K562 (cell line): ENCODE data around the gene VWA7. TPM values are rescaled to one million over a fixed set of nuclear protein-coding genes. Genes with fewer than 3 reads are reported as not detected.

ENCODE experiments used
- EGR1 ChIP-seq: fragments of 450-650 bp; conservative IDR thresholded peaks from 2 replicates; pipeline ENCODE4 v1.6.1; 2017; ENCODE audit warnings: mild to moderate bottlenecking
- ETV1 ChIP-seq: fragments of 450-650 bp; conservative IDR thresholded peaks from 2 replicates; pipeline ENCODE4 v1.6.1; 2016; ENCODE audit warnings: missing genetic modification characterization, control low read depth, low read depth, missing compliant biosample characterization
- HDAC1 ChIP-seq, 2 experiments: fragments of 450-650 bp; IDR thresholded peaks; 2 replicates each; pipeline ENCODE4 v1.6.1; 2016 to 2017; ENCODE audit warnings: inconsistent platforms in 1 of 2, mild to moderate bottlenecking in 1 of 2, moderate library complexity in 1 of 2
- MEF2D ChIP-seq: conservative IDR thresholded peaks from 2 replicates; pipeline ENCODE4 v1.6.1; 2016; ENCODE audit warnings: low read depth, missing genetic modification characterization, missing compliant biosample characterization
- NFATC3 ChIP-seq: fragments of 450-650 bp; IDR thresholded peaks from 2 replicates; pipeline ENCODE4 v1.6.1; 2017; ENCODE audit warnings: mild to moderate bottlenecking
- POLR2H ChIP-seq: IDR thresholded peaks from 2 replicates; pipeline ENCODE4 v1.6.1; 2016; ENCODE audit warnings: missing genetic modification characterization, low read depth, mild to moderate bottlenecking, control low read depth, missing compliant biosample characterization, moderate library complexity
- PTRF ChIP-seq: fragments of 450-650 bp; IDR thresholded peaks from 2 replicates; pipeline ENCODE4 v1.6.1; 2016; ENCODE audit warnings: mild to moderate bottlenecking, missing genetic modification characterization, missing compliant biosample characterization
- PURB ChIP-seq: sonication (generic); formaldehyde crosslinking; IDR thresholded peaks from 2 replicates; pipeline ENCODE4 v1.9.0; 2021; ENCODE audit warnings: low read depth, mild to moderate bottlenecking, missing genetic modification reagents
- RFX7 ChIP-seq: fragments of 250-450 bp; sonication (Bioruptor Pico); IDR thresholded peaks from 2 replicates; pipeline ENCODE4 v1.5.1; 2021; ENCODE audit warnings: mild to moderate bottlenecking
- SMAD4 ChIP-seq: fragments of 250-450 bp; sonication (Bioruptor Pico); conservative IDR thresholded peaks from 2 replicates; pipeline ENCODE4 v1.8.0; 2021; ENCODE audit warnings: inconsistent platforms, mild to moderate bottlenecking, moderate library complexity
- SMARCA4 ChIP-seq: fragments of 450-650 bp; IDR thresholded peaks from 2 replicates; pipeline ENCODE4 v1.6.1; 2016
- TAF9B ChIP-seq: fragments of 450-650 bp; IDR thresholded peaks from 2 replicates; pipeline ENCODE4 v1.6.1; 2018; ENCODE audit warnings: mild to moderate bottlenecking; ENCODE audit not compliant: partially characterized antibody
- TSC22D4 ChIP-seq: fragments of 450-650 bp; IDR thresholded peaks from 2 replicates; pipeline ENCODE4 v1.6.1; 2016; ENCODE audit warnings: missing genetic modification characterization, missing biosample characterization, control low read depth
- ZKSCAN3 ChIP-seq: fragments of 250-450 bp; sonication (Bioruptor Pico); IDR thresholded peaks from 2 replicates; pipeline ENCODE4 v1.4.0; 2020
- ZNF184 ChIP-seq: sonication (generic); formaldehyde crosslinking; IDR thresholded peaks from 2 replicates; pipeline ENCODE4 v1.5.0; 2020; ENCODE audit warnings: missing genetic modification reagents
- ZNF717 ChIP-seq: fragments of 250-450 bp; sonication (Bioruptor Pico); IDR thresholded peaks from 2 replicates; pipeline ENCODE4 v1.5.0; 2021
- polyA plus RNA-seq, 8 experiments: library from polyadenylated mRNA; depleted of rRNA in 4 of 8; stranded (reverse) in 5 of 8; unstranded in 3 of 8; fragments of >200 nt; fragmentation: Nextera tagmentation in 2 of 8; fragmentation: Illumina TruSeq in 1 of 8; extraction: Ambion mirVana in 2 of 8; extraction: Trizol in 1 of 8; gene quantifications; 2 replicates each; pipeline versions ENCODE4 v1.2.1 to v1.2.3, GENCODE V29; 2011 to 2014; ENCODE audit warnings: inconsistent platforms in 1 of 8, missing spikeins in 1 of 8
- total RNA-seq, 7 experiments: library from RNA; depleted of rRNA in 6 of 7; stranded (reverse); fragments of >200 nt in 6 of 7; fragmentation: Illumina TruSeq in 2 of 7; extraction: Trizol in 2 of 7; gene quantifications; 2 replicates each; pipeline versions ENCODE4 v1.2.1 to v1.2.3, GENCODE V29; 2011 to 2021; ENCODE audit warnings: low replicate concordance in 1 of 7
- TF ChIP-seq, protein P1 (sequence below): fragments of 450-650 bp; formaldehyde crosslinking; IDR thresholded peaks from 2 replicates; pipeline ENCODE4 v1.4.0; 2022; ENCODE audit warnings: missing genetic modification characterization
- TF ChIP-seq, protein P2 (sequence below), 2 experiments: fragments of 450-650 bp; IDR thresholded peaks; 2 replicates each; pipeline ENCODE4 v1.6.1; 2016; ENCODE audit warnings: mild to moderate bottlenecking in 2 of 2, borderline replicate concordance in 1 of 2, low read depth in 1 of 2, moderate library complexity in 1 of 2
- TF ChIP-seq, protein P3 (sequence below), 2 experiments: fragments of 450-650 bp in 1 of 2; sonication (generic) in 1 of 2; formaldehyde crosslinking; conservative IDR thresholded peaks; 2 replicates each; pipeline versions ENCODE4 v1.4.0 to v1.8.1; 2020 to 2022; ENCODE audit warnings: mild to moderate bottlenecking in 1 of 2, missing genetic modification reagents in 1 of 2

VWA7 gene
- total and polyA plus RNA-seq, 9 of the 15 experiments (the other 6 are each of a cell fraction or from before 2014, with no cell fraction given), result 0.18 to 2.9 (median 0.95) TPM

DNA sequence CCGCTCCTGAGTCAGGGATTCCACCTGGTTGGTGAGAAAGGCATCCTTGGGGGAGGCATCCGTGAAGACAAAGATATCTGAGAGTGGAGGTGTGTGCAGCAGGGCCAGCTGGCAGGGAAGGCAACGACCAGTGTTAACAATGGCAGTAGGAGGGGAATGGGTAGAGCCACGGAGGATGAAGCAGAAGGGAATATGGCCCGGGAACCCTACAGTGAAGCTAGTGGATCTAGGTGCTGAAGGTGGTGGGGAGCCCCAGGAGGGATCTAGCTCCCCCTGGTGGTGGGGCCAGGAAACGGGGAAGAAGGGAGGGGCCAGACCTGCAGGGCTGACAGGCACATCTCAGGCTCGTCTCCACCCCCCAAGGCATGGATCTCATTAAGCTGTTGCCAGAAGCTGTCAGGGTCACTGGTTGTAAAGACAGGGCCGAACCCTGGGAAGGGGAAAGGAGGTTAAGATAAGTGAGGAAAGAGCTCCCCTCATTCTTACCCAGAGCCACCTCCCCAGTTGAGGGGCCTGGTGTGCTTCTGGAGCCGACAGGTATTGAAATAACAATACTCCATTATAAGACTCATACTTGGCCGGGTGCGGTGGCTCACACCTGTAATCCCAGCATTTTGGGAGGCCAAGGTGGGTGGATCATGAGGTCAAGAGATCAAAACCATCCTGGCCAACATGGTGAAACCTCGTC is 7.3 kb downstream of the VWA7 start (continued):
- TF ChIP-seq, protein P1, sequence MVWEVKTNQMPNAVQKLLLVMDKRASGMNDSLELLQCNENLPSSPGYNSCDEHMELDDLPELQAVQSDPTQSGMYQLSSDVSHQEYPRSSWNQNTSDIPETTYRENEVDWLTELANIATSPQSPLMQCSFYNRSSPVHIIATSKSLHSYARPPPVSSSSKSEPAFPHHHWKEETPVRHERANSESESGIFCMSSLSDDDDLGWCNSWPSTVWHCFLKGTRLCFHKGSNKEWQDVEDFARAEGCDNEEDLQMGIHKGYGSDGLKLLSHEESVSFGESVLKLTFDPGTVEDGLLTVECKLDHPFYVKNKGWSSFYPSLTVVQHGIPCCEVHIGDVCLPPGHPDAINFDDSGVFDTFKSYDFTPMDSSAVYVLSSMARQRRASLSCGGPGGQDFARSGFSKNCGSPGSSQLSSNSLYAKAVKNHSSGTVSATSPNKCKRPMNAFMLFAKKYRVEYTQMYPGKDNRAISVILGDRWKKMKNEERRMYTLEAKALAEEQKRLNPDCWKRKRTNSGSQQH (CRISPR knock-in tag), result peak; percentile 70; the same call in 1 of the 2 replicates
- no peak; the same call in 1 of the 2 replicates for TF ChIP-seq ZNF717
- no peak for TF ChIP-seq TSC22D4
- TF ChIP-seq MEF2D (tag), result 0 out of 2 replicates have a peak, but pooled peaks have one; percentile 40
- TF ChIP-seq, protein P2, sequence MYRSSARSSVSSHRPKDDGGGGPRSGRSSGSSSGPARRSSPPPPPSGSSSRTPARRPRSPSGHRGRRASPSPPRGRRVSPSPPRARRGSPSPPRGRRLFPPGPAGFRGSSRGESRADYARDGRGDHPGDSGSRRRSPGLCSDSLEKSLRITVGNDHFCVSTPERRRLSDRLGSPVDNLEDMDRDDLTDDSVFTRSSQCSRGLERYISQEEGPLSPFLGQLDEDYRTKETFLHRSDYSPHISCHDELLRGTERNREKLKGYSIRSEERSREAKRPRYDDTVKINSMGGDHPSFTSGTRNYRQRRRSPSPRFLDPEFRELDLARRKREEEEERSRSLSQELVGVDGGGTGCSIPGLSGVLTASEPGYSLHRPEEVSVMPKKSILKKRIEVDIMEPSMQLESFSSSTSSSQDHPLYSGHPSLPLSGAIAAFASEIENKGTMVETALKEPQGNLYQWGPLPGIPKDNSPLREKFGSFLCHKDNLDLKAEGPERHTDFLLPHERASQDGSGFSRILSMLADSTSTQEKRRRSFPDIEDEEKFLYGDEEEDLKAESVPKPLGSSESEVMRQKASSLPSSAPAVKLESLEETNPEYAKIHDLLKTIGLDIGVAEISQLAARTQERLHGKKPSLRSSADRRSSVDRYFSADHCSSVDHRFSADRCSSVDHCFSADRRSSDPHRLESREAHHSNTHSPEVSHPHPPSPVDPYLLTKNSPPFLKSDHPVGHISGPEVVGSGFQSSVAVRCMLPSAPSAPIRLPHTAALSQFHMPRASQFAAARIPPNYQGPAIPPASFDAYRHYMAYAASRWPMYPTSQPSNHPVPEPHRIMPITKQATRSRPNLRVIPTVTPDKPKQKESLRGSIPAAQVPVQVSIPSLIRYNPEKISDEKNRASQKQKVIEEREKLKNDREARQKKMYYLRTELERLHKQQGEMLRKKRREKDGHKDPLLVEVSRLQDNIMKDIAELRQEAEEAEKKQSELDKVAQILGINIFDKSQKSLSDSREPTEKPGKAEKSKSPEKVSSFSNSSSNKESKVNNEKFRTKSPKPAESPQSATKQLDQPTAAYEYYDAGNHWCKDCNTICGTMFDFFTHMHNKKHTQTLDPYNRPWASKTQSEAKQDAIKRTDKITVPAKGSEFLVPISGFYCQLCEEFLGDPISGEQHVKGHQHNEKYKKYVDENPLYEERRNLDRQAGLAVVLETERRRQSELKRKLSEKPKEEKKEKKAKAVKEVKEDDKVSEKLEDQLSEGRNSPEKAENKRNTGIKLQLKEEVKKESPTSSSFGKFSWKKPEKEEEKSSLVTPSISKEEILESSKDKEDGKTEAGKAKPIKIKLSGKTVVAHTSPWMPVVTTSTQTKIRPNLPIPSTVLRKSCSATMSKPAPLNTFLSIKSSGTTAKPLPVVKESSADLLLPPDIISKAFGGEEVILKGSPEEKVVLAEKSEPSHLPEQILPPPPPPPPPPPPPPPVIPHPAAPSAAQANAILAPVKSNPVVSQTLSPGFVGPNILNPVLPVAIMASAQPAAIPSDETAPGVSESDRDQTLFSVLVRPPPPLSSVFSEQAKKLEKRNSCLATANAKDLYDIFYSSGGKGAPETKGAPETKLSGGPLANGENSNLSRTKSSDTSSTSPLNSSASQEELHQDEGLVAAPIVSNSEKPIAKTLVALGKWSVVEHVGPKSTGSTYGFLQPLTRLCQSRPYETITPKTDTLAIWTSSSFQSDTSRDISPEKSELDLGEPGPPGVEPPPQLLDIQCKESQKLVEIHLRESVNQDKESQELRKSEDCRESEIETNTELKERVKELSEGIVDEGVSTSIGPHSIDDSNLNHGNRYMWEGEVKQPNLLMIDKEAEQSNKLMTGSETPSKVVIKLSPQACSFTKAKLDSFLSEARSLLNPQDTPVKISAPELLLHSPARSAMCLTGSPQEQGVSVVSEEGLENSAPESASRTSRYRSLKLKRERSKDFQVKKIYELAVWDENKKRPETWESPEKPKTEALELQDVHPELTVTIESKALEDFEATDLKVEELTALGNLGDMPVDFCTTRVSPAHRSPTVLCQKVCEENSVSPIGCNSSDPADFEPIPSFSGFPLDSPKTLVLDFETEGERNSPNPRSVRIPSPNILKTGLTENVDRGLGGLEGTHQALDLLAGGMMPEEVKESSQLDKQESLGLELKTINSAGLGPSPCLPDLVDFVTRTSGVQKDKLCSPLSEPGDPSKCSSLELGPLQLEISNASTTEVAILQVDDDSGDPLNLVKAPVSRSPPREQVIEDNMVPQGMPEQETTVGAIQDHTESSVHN (IDR thresholded peaks at IDR 0.05; ENCODE audit: borderline replicate concordance in 1 of 2, low read depth in 1 of 2), result no peak
- no peak for TF ChIP-seq PTRF (tag)
- TF ChIP-seq ZKSCAN3 (CRISPR knock-in tag), result no peak
- peak; percentile 59; the same call in 1 of the 2 replicates for TF ChIP-seq SMARCA4
- TF ChIP-seq POLR2H, result no peak
- TF ChIP-seq RFX7 (CRISPR knock-in tag), result no peak
- TF ChIP-seq, protein P3, sequence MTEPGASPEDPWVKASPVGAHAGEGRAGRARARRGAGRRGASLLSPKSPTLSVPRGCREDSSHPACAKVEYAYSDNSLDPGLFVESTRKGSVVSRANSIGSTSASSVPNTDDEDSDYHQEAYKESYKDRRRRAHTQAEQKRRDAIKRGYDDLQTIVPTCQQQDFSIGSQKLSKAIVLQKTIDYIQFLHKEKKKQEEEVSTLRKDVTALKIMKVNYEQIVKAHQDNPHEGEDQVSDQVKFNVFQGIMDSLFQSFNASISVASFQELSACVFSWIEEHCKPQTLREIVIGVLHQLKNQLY (CRISPR knock-in tag; conservative IDR thresholded peaks at IDR 0.05), result peak in 1 of 2 experiments; percentile 89; a peak in 1 of 4 replicates
- peak; percentile 14; the same call in 1 of the 2 replicates for TF ChIP-seq EGR1
- no peak for TF ChIP-seq TAF9B
- TF ChIP-seq SMAD4 (CRISPR knock-in tag), result peak; percentile 64
- TF ChIP-seq HDAC1 (IDR thresholded peaks at IDR 0.05), result peak in 1 of 2 experiments; percentile 78; a peak in 1 of 4 replicates
- TF ChIP-seq ETV1, result no peak; the same call in 1 of the 2 replicates
- TF ChIP-seq PURB, result no peak; the same call in 1 of the 2 replicates
- 0 out of 2 replicates have a peak, but pooled peaks have one; percentile 79 for TF ChIP-seq NFATC3
- TF ChIP-seq ZNF184 (CRISPR knock-in tag), result no peak
